GM21723 (cell line): ENCODE measurements around the gene OR52A5.

Experiments used
- ATAC-seq: cut with Tn5 transposase; IDR thresholded peaks from one replicate; pipeline ENCODE4 v1.9.1; 2021; ENCODE audit warnings: mild to moderate bottlenecking, moderate library complexity; ENCODE audit not compliant: unreplicated experiment

Gene OR52A5

DNA sequence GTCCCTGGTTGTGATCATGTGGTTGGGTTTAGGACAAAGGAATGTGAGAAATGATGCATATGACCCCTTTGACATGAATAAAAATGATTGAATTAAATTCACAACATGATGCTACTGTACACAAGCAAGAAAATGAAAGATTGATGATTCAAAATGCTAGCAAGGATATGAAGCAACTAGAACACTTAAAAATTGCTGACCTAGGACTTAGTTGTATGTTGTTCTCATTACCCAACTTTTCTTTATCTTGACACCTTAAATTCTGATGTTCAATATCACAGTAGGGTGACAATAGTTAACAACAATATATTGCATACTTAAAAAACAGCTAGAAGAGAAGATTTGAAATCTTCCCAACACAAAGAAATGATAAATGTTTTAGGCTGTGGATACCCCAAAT lies 20.6 kb downstream of the OR52A5 start:
- no peak for ATAC-seq

DNA sequence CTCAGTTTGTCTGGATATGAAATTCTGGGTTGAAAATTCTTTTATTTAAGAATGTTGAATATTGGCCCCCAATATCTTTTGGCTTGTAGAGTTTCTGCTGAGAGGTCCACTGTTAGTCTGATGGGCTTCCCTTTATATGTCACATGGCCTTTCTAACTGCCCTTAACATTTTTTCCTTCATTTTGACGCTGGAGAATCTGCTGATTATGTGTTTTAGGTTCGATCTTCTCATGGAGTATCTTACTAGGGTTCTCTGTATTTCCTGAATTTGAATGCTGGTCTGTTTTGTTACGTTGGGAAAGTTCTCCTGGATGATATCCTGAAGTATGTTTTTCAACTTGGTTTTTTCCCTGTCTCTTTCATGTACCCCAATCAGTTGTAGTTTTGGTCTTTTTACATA lies 22.8 kb downstream of the OR52A5 start:
- no peak for ATAC-seq

DNA sequence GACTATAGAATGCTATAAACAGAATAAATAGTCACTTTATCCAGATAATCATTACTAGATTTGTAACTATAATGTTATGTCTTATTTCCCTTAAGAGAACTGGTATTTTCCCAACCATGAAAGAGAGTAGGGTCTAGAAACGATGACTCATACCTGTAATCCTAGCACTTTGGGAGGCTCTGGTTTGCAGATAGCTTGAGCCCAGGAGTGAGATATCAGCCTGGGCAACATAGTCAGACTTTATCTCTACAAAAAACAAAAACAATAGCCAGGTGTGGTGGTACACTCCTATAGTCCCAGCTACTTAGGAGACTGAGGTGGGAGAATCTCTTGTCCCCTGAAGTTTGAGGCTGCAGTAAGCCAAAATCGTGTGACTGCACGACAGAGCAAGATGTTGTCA lies 30.9 kb downstream of the OR52A5 start:
- ATAC-seq = no peak

DNA sequence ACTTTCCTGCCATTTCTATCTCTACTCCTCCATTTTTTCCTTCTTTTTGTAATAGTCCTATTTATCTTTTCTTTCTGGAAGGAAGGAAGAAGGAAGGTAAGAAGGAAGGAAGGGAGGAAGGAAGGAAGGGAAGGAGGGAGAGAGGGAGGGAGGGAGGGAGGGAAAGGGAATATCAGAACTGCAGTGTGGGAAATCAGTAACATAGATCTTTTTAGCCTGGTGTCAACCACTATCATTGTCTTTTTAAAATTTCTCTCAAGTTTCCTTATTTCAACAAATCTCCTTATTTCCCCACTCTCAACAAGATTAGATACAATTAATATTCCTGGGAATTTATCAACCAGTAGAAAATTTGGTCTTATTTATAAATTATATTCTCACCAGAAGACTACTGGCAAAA lies 35.1 kb downstream of the OR52A5 start:
- no peak for ATAC-seq

DNA sequence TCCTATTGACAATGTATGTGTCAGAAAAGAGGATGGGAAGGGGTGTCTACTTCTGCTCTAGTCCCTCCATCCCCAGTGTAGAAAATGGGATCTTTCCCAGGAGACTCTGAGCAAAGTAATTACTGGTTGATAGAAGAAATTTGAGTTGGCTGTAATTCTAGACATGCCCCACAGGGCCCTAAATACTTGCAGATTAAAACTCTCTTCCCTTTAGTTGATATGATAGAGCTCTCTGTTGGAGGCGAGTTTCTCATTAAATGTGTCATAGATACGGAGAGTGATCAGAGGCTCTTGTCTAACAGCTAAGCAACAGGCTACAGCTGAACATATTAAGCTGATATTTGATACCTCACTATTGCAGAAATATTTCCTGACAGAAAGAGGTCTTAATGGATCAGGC lies 35.9 kb downstream of the OR52A5 start:
- ATAC-seq = no peak

DNA sequence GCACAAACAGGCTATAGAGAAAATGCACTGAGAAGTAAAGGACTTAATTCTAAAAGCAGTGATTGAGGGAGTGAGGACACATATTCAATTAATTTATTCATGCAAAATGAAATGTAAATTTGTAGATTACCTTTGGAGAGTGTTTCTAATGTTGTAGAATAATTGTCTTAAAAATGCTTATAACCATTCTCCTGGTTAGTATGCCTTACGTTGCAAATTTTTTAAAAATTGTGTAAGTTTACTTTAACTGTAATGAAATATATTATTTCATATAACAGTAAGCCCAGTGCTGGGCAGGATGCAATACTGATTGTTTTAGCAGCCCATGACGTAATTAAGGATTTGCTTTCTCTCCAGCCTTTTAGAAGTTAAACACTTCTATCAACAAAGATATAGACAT lies 42.1 kb downstream of the OR52A5 start:
- ATAC-seq = no peak

DNA sequence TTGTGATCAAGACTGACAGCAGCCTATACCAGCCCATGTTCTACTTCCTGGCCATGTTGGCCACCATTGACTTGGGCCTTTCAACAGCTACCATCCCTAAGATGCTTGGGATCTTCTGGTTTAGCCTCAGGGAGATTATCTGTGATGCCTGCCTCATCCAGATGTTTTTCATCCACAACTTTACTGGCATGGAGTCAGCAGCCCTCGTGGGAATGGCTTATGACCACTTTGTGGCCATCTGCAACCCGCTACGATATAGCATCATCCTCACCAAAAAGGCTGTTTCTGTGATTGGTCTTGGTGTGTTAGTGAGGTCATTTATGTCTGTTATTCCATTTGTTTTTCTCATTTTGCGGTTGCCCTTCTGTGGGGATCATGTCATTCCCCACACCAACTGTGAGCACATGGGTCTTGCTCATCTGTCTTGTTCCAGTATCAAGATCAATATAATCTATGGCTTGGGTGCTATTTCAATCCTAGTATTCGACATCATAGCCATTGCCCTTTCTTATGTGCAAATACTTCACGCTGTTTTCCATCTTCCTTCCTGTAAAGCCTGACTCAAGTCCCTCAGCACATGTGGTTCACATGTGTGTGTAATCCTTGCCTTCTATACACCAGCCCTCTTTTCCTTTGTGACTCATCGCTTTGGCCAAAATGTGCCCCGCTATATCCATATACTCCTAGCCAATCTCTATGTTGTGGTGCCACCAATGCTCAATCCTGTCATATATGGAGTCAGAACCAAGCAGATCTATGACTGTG lies 45.2 kb downstream of the OR52A5 start:
- no peak for ATAC-seq

DNA sequence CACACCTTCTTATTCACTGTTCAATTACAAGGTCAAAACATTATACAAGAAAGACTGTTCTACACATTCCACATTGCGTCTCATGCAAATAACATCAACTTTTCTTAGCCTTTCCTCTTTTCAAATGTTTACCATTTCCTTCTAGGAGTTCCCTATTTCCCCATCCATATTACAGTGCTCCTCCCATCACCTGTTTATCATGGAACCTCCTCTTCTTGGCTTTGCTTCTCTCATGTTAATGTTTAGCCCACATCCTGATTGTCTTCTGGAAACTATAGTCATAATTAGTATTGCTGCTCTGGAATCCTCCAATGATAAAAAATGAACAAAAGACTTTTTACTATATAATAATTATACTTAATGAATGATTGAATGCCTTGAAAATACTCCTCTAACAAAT lies 47.5 kb downstream of the OR52A5 start:
- ATAC-seq = no peak

DNA sequence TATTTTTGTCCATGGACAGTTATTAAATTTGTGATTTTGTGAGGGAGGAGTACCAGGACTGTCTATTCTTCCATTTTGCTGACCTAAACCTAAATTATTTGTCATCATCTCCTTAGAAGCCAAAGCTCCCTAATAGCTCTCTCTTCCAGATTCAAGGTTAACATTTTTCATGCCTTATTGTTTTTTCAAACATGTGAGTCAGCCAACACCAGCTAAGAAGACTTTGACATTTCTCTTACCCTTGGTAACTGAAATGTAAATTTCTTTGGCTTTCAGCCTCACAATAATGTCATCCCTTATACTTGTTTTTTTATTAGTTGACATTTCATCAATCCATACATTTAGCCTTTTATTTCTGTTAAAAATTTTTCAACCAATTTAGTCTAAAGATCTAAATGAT lies 49.6 kb downstream of the OR52A5 start:
- ATAC-seq = no peak

DNA sequence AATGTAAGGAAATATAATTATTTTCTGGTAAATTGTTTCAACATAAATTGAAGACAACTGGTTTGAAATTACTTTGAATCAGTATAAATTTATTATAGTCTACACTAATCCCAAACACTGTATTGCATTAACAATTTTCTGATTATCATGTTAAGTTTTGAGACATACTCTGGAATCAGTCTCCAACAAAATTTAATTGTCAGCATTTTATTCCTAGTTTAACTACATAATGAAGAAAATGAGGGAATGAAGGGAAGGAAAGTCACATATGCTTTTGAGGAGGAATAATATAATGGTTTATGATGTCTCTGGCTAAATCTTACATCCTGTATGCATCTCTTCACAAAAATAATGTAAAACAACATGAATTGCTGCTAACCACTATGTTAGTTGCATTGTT lies 54.6 kb downstream of the OR52A5 start:
- ATAC-seq = no peak

DNA sequence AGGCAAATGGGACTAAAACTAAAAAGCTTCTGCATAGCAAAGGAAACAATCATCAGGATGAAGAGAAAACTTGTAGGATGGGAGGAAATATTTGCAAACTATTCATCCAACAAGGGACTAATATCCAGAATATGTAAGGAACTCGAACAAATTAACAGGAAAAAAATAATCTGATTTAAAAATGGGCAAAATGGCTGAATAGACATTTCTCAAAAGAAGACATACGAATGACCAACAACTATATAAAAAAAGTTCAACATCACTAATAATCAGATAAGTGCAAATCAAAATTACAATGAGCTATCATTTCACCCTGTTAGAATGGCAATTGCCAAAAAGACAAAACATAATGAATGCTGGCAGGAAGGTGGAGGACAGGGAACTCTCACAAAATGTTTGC lies 56.8 kb downstream of the OR52A5 start:
- no peak for ATAC-seq
